ENCODE results near the gene TMEM61.

The TMEM61 gene

DNA sequence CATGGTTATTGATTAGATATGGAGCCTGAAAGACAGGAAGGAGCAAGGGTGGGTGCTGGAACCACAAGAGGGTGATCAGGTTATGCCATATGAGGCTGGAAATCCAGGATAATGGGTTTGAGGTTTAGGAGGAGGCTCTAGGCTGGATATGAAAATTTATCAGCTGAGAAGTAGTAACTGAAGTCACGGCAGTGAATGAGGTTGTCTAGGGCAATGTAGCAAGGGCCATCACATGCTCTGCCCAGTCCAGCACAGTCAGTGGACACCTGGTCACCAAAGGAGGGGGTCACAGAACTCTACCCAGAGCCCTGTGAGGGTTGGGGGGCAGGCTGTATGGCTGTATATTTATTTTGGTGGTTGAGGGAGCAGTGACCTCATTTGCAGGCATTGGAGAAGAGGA, 10.5 kb upstream of the TMEM61 start:
- Histone ChIP-seq H3K4me3 (no peak overlapping the region), H3K36me3 (ENCODE audit: insufficient read depth, low read length) (no peaks in the 10 kb centered on the region)
- no peak for TF ChIP-seq EZH2 (IDR thresholded peaks at IDR 0.05)
- TF ChIP-seq POLR2AphosphoS5 (IDR thresholded peaks at IDR 0.05; ENCODE audit: borderline replicate concordance, low read depth, low read length) = no peak
- no peak for TF ChIP-seq FOXP2 (optimal IDR thresholded peaks at IDR 0.05; ENCODE audit: control extremely low read depth, extremely low read length, insufficient read depth)

DNA sequence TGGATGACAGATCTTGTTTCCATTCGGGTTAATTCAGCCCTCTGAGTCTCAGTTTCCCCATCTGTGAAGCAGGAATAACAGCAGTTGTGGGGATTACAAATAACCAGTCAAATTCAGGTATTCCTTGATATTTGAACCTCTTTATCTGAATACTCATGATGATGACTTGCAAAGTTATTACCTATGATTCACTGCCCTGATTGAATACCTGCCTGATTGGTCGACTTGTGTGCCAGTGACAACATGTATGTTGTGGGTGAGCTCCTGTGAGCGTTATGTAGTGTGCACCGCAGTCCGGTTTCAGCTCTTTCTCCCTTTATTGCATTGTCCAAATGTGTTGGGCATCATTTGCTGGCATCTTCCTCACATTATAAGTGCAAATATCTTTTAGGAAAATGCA, 9.5 kb upstream of the TMEM61 start:
- H3K36me3 ChIP-seq (ENCODE audit: insufficient read depth, low read length) = no peaks in the 10 kb centered on the region
- H3K9me3 ChIP-seq (ENCODE audit: low read depth, low read length) = no peaks in the 10 kb centered on the region
- H3K9ac ChIP-seq (ENCODE audit: insufficient read length) = no peak overlapping the region
- H3K4me3 ChIP-seq = no peak overlapping the region
- no peak overlapping the region for H3K27ac ChIP-seq
- DNase-seq (ENCODE audit: low read depth, low spot score) = no peak
- TF ChIP-seq EZH2 (IDR thresholded peaks at IDR 0.05) (no peak), FOXP2 (optimal IDR thresholded peaks at IDR 0.05; ENCODE audit: control extremely low read depth, extremely low read length, insufficient read depth) (no peak), POLR2AphosphoS5 (IDR thresholded peaks at IDR 0.05; ENCODE audit: borderline replicate concordance, low read depth, low read length) (no peak)

More for the DNA sequence above, 10.5 kb upstream of the TMEM61 start:
- Histone ChIP-seq H3K9ac (ENCODE audit: insufficient read length) (no peak overlapping the region), H3K27ac (no peak overlapping the region), H3K9me3 (ENCODE audit: low read depth, low read length) (no peaks in the 10 kb centered on the region)
- DNase-seq (ENCODE audit: low read depth, low spot score) = no peak

GRCh38 chr1:54971317-54971791, 9.1 kb upstream of the TMEM61 start:
- TF ChIP-seq POLR2AphosphoS5 (IDR thresholded peaks at IDR 0.05; ENCODE audit: borderline replicate concordance, low read depth, low read length) = no peak
- TF ChIP-seq FOXP2 (optimal IDR thresholded peaks at IDR 0.05; ENCODE audit: control extremely low read depth, extremely low read length, insufficient read depth) = no peak
- TF ChIP-seq EZH2 (IDR thresholded peaks at IDR 0.05) = no peak
- H3K9ac ChIP-seq (ENCODE audit: insufficient read length) = no peak overlapping the region
- H3K27ac ChIP-seq = no peak overlapping the region
- H3K4me3 ChIP-seq = no peak overlapping the region
- H3K36me3 ChIP-seq (ENCODE audit: insufficient read depth, low read length) = no peaks in the 10 kb centered on the region
- H3K9me3 ChIP-seq (ENCODE audit: low read depth, low read length) = no peaks in the 10 kb centered on the region
- DNase-seq (ENCODE audit: low read depth, low spot score) = no peak

- no peak for TF ChIP-seq FOXP2 (optimal IDR thresholded peaks at IDR 0.05; ENCODE audit: control extremely low read depth, extremely low read length, insufficient read depth)
- TF ChIP-seq EZH2 (IDR thresholded peaks at IDR 0.05) = no peak
- TF ChIP-seq POLR2AphosphoS5 (IDR thresholded peaks at IDR 0.05; ENCODE audit: borderline replicate concordance, low read depth, low read length) = no peak
- H3K9me3 ChIP-seq (ENCODE audit: low read depth, low read length) = no peaks in the 10 kb centered on the region
Measured at GRCh38 chr1:54972436-54972835, 8.0 kb upstream of the TMEM61 start.

DNA sequence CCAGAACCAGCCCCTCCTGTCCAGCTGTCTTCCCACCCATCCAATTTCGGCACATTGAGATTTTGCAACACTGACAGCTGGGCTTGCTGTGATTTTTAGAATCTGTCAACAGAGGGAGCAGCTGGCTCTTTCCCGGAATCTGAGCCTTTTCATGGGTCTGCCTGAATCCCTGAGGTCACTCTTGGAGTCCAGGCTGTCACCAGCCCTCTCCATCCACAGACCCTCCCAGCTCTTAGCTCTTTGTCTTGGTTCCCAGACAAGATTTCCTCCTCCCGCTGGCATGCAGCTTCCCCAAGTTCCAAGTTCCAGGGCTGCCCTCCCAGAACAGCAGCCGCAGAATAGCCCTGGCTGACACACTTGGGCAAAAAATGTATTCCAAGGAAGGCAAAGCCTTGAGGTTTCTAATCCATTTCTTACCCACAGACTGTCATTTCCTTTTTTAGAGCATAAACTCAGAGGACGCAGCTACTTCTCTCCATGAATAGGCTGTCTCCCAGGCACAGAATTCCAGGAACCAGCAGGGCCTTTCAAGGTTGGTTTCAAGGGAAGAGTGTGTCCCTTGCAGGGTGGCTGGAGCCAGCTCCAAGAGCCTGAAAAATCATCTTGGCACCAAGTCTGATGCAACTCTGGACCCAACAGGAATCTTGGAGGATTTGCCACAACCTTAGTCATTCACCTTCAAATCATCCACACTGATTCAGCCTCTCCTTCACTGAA, 7.1 kb upstream of the TMEM61 start:
- no peaks in the 10 kb centered on the region for H3K9me3 ChIP-seq (ENCODE audit: low read depth, low read length)
- no peak overlapping the region for H3K27ac ChIP-seq
- DNase-seq (ENCODE audit: low read depth, low spot score) = no peak
- no peak overlapping the region for H3K4me3 ChIP-seq
- H3K9ac ChIP-seq (ENCODE audit: insufficient read length) = no peak overlapping the region
- TF ChIP-seq EZH2 (IDR thresholded peaks at IDR 0.05) (no peak), FOXP2 (optimal IDR thresholded peaks at IDR 0.05; ENCODE audit: control extremely low read depth, extremely low read length, insufficient read depth) (no peak), POLR2AphosphoS5 (IDR thresholded peaks at IDR 0.05; ENCODE audit: borderline replicate concordance, low read depth, low read length) (no peak)
- no peaks in the 10 kb centered on the region for H3K36me3 ChIP-seq (ENCODE audit: insufficient read depth, low read length)

More at GRCh38 chr1:54972436-54972835, 8.0 kb upstream of the TMEM61 start:
- H3K4me3 ChIP-seq = no peak overlapping the region
- no peak for DNase-seq (ENCODE audit: low read depth, low spot score)
- no peak overlapping the region for H3K27ac ChIP-seq
- no peak overlapping the region for H3K9ac ChIP-seq (ENCODE audit: insufficient read length)
- H3K36me3 ChIP-seq (ENCODE audit: insufficient read depth, low read length) = no peaks in the 10 kb centered on the region

- TF ChIP-seq FOXP2 (optimal IDR thresholded peaks at IDR 0.05; ENCODE audit: control extremely low read depth, extremely low read length, insufficient read depth) (no peak), POLR2AphosphoS5 (IDR thresholded peaks at IDR 0.05; ENCODE audit: borderline replicate concordance, low read depth, low read length) (no peak), EZH2 (IDR thresholded peaks at IDR 0.05) (no peak)
- Histone ChIP-seq H3K4me3 (no peak overlapping the region), H3K27ac (no peak overlapping the region), H3K9me3 (ENCODE audit: low read depth, low read length) (no peaks in the 10 kb centered on the region), H3K9ac (ENCODE audit: insufficient read length) (no peak overlapping the region), H3K36me3 (ENCODE audit: insufficient read depth, low read length) (no peaks in the 10 kb centered on the region)
- no peak for DNase-seq (ENCODE audit: low read depth, low spot score)
Measured at GRCh38 chr1:54975356-54976108, 4.9 kb upstream of the TMEM61 start.

DNA sequence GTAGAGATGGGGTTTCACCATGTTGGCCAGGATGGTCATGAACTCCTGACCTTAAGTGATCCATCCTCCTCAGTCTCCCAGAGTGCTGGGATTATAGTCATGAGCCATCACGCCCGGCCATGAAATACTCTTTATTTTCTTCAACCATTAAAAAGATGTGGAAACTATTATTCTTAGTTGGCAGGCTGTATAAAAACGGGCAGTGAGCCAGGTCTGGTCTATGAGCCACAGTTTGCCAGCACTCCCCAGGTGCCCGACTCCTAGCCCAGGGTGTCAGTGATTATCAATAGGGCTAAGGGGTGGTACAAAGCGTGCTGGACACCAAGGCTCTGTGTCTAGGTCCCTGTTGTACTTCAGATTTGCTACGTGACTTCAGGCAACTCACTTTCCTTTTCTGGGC, 3.7 kb upstream of the TMEM61 start:
- no peak overlapping the region for H3K9ac ChIP-seq (ENCODE audit: insufficient read length)
- TF ChIP-seq POLR2AphosphoS5 (IDR thresholded peaks at IDR 0.05; ENCODE audit: borderline replicate concordance, low read depth, low read length) (no peak), EZH2 (IDR thresholded peaks at IDR 0.05) (no peak), FOXP2 (optimal IDR thresholded peaks at IDR 0.05; ENCODE audit: control extremely low read depth, extremely low read length, insufficient read depth) (no peak)
- no peaks in the 10 kb centered on the region for H3K9me3 ChIP-seq (ENCODE audit: low read depth, low read length)
- no peak for DNase-seq (ENCODE audit: low read depth, low spot score)
- no peak overlapping the region for H3K27ac ChIP-seq
- H3K36me3 ChIP-seq (ENCODE audit: insufficient read depth, low read length) = no peaks in the 10 kb centered on the region
- no peak overlapping the region for H3K4me3 ChIP-seq

DNA sequence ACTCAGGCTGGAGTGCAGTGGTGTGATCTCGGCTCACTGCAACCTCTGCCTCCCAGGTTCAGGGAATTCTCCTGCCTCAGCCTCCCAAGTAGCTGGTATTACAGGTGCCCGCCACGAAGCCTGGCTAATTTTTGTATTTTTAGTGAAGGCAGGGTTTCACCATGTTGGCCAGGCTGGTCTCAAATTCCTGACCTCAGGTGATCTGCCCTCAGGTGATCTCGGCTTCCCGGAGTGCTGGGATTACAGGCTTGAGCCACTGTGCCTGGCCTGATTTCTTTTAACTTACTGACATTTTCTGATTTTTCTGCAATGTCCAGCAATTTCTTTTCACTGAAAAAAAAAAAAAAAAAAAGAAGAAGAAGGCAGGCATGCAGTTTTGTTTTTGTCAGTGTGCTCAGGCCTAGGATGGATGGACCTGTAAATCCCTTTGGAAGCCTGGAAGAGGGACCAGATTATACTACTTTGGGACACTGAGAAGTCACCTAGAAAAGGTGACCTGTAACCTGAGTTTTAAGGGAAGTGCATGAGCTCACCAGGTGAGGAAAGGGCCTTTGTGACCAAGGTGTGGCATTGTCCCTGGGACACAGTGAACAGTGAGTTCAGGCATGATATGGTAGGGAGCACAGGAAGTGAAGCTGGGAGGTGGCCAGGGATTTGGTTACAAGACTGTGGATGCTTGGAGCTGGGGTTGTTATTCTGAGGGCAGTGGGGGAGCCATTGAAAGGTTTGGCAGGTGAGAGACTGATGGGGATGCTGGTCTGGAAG, 2.7 kb upstream of the TMEM61 start:
- Histone ChIP-seq H3K36me3 (ENCODE audit: insufficient read depth, low read length) (no peaks in the 10 kb centered on the region), H3K4me3 (no peak overlapping the region), H3K9ac (ENCODE audit: insufficient read length) (no peak overlapping the region), H3K9me3 (ENCODE audit: low read depth, low read length) (no peaks in the 10 kb centered on the region), H3K27ac (no peak overlapping the region)
- no peak for TF ChIP-seq EZH2 (IDR thresholded peaks at IDR 0.05)
- TF ChIP-seq POLR2AphosphoS5 (IDR thresholded peaks at IDR 0.05; ENCODE audit: borderline replicate concordance, low read depth, low read length) = no peak
- TF ChIP-seq FOXP2 (optimal IDR thresholded peaks at IDR 0.05; ENCODE audit: control extremely low read depth, extremely low read length, insufficient read depth) = no peak
- no peak for DNase-seq (ENCODE audit: low read depth, low spot score)
